H9 (cell line): ENCODE results near the gene NTPCR. TPM values are rescaled to one million over a fixed set of nuclear protein-coding genes. Genes with fewer than 3 reads are reported as not detected.

Source experiments
- DNase-seq: peaks from one replicate; pipeline ENCODE4 v3.0.0-alpha.2; 2017
- H2AFZ ChIP-seq: one replicate; pipeline ENCODE4 v1.6.1; 2013; ENCODE audit warnings: mild to moderate bottlenecking, low read length, control low read depth, moderate library complexity
- H2AK5ac ChIP-seq: 2 replicates; pipeline ENCODE4 v1.6.1; 2013; ENCODE audit warnings: low read length, control low read depth, mixed read lengths; ENCODE audit not compliant: insufficient read length
- H2BK120ac ChIP-seq: one replicate; pipeline ENCODE4 v1.6.1; 2013; ENCODE audit warnings: low read depth, mild to moderate bottlenecking, low read length, control low read depth, inconsistent platforms; ENCODE audit not compliant: poor library complexity, severe bottlenecking
- H2BK12ac ChIP-seq: 2 replicates; pipeline ENCODE4 v1.6.1; 2013; ENCODE audit warnings: low read length, control low read depth, mixed read lengths, low read depth; ENCODE audit not compliant: insufficient read length
- H2BK15ac ChIP-seq: 2 replicates; pipeline ENCODE4 v1.6.1; 2013; ENCODE audit warnings: low read depth, low read length, control low read depth
- H2BK20ac ChIP-seq: one replicate; pipeline ENCODE4 v1.6.1; 2013; ENCODE audit warnings: low read depth, mild to moderate bottlenecking, low read length, control low read depth, inconsistent platforms; ENCODE audit not compliant: poor library complexity, severe bottlenecking
- H2BK5ac ChIP-seq: 2 replicates; pipeline ENCODE4 v1.6.1; 2013; ENCODE audit warnings: low read length, control low read depth, mixed read lengths; ENCODE audit not compliant: insufficient read length
- H3K14ac ChIP-seq: 2 replicates; pipeline ENCODE4 v1.6.1; 2013; ENCODE audit warnings: low read length, control low read depth; ENCODE audit not compliant: insufficient read depth
- H3K18ac ChIP-seq: 2 replicates; pipeline ENCODE4 v1.6.1; 2013; ENCODE audit warnings: low read depth, mild to moderate bottlenecking, mixed read lengths, low read length, control low read depth; ENCODE audit not compliant: insufficient read length
- H3K23ac ChIP-seq: 2 replicates; pipeline ENCODE4 v1.6.1; 2013; ENCODE audit warnings: low read length, control low read depth, mixed read lengths, low read depth; ENCODE audit not compliant: insufficient read length
- H3K23me2 ChIP-seq: 2 replicates; pipeline ENCODE4 v1.6.1; 2013; ENCODE audit warnings: low read depth, mild to moderate bottlenecking, mixed read lengths, low read length, control low read depth; ENCODE audit not compliant: insufficient read length, poor library complexity, severe bottlenecking
- H3K27ac ChIP-seq: 2 replicates; pipeline ENCODE4 v1.5.1; 2013; ENCODE audit warnings: low read length, control low read depth, mixed read lengths, low read depth; ENCODE audit not compliant: insufficient read length
- H3K27me3 ChIP-seq: 2 replicates; pipeline ENCODE4 v1.6.1; 2013; ENCODE audit warnings: low read length, control low read depth, inconsistent platforms; ENCODE audit not compliant: insufficient read depth
- H3K4ac ChIP-seq: 2 replicates; pipeline ENCODE4 v1.6.1; 2013; ENCODE audit warnings: low read depth, mild to moderate bottlenecking, control low read depth, inconsistent platforms, low read length, moderate library complexity
- H3K4me1 ChIP-seq: 2 replicates; pipeline ENCODE4 v1.6.1; 2013; ENCODE audit warnings: low read length, control low read depth, inconsistent platforms; ENCODE audit not compliant: insufficient read depth
- H3K4me2 ChIP-seq: 2 replicates; pipeline ENCODE4 v1.6.1; 2013; ENCODE audit warnings: low read length, control low read depth, mixed read lengths; ENCODE audit not compliant: insufficient read length, insufficient read depth
- H3K56ac ChIP-seq: 2 replicates; pipeline ENCODE4 v1.6.1; 2013; ENCODE audit warnings: low read depth, mild to moderate bottlenecking, mixed read lengths, low read length, control low read depth; ENCODE audit not compliant: insufficient read length
- H3K79me1 ChIP-seq: 2 replicates; pipeline ENCODE4 v1.6.1; 2013; ENCODE audit warnings: low read depth, mild to moderate bottlenecking, moderate library complexity, low read length, control low read depth, inconsistent platforms; ENCODE audit not compliant: insufficient read depth, poor library complexity, severe bottlenecking
- H3K79me2 ChIP-seq: 2 replicates; pipeline ENCODE4 v1.6.1; 2013; ENCODE audit warnings: low read length, control low read depth, inconsistent platforms; ENCODE audit not compliant: insufficient read depth
- H3K9ac ChIP-seq: 2 replicates; pipeline ENCODE4 v1.6.1; 2013; ENCODE audit warnings: low read length, control low read depth, mixed read lengths; ENCODE audit not compliant: insufficient read length; ENCODE audit errors: extremely low read depth
- H3K9me3 ChIP-seq: one replicate; pipeline ENCODE4 v1.6.1; 2013; ENCODE audit warnings: low read depth, low read length, inconsistent platforms; ENCODE audit not compliant: control insufficient read depth
- H3T11ph ChIP-seq: one replicate; pipeline ENCODE4 v1.6.1; 2013; ENCODE audit warnings: mild to moderate bottlenecking, low read length, control low read depth, inconsistent platforms
- H4K20me1 ChIP-seq: one replicate; pipeline ENCODE4 v1.6.1; 2013; ENCODE audit not compliant: control insufficient read depth, insufficient read length, insufficient read depth
- H4K5ac ChIP-seq: 2 replicates; pipeline ENCODE4 v1.6.1; 2013; ENCODE audit warnings: low read depth, mild to moderate bottlenecking, mixed read lengths, low read length, control low read depth; ENCODE audit not compliant: insufficient read length
- H4K8ac ChIP-seq: replicated peaks from 2 replicates; pipeline ENCODE4 v1.6.1; 2013; ENCODE audit warnings: low read length, control low read depth, mixed read lengths, low read depth; ENCODE audit not compliant: insufficient read length
- H4K91ac ChIP-seq: 2 replicates; pipeline ENCODE4 v1.6.1; 2013; ENCODE audit warnings: low read depth, mild to moderate bottlenecking, moderate library complexity, mixed read lengths, low read length, control low read depth; ENCODE audit not compliant: insufficient read length
- H3K27ac Mint-ChIP-seq, 3 experiments: 2 replicates in 2 of 3; 3 replicates in 1 of 3; pipeline ENCODE4 v1.8.0; 2020 to 2021; ENCODE audit warnings: mixed read lengths in 3 of 3, mild to moderate bottlenecking in 1 of 3, moderate library complexity in 1 of 3
- H3K27me3 Mint-ChIP-seq: 2 replicates; pipeline ENCODE4 v1.8.0; 2021; ENCODE audit warnings: low read depth, mild to moderate bottlenecking, moderate library complexity, mixed read lengths
- H3K36me3 Mint-ChIP-seq, 3 experiments: 2 replicates in 2 of 3; 3 replicates in 1 of 3; pipeline ENCODE4 v1.8.0; 2020 to 2021; ENCODE audit warnings: low read depth in 3 of 3, mixed read lengths in 3 of 3; ENCODE audit not compliant: insufficient read depth in 1 of 3
- H3K4me1 Mint-ChIP-seq, 2 experiments: 2 replicates each; pipeline ENCODE4 v1.8.0; 2020; ENCODE audit warnings: mixed read lengths in 2 of 2
- H3K4me3 Mint-ChIP-seq, 2 experiments: 2 replicates in 1 of 2; 3 replicates in 1 of 2; pipeline ENCODE4 v1.8.0; 2020 to 2021; ENCODE audit warnings: mild to moderate bottlenecking in 2 of 2, mixed read lengths in 2 of 2, moderate library complexity in 1 of 2
- H3K9me3 Mint-ChIP-seq, 2 experiments: 2 replicates in 1 of 2; 3 replicates in 1 of 2; pipeline ENCODE4 v1.8.0; 2020; ENCODE audit warnings: mild to moderate bottlenecking in 2 of 2, mixed read lengths in 2 of 2, moderate library complexity in 1 of 2
- CTCF ChIP-seq: fragments of 200-600 bp; sonication (generic); conservative IDR thresholded peaks from 3 replicates; pipeline ENCODE4 v1.8.0; 2021; ENCODE audit warnings: antibody characterized with exemption, mild to moderate bottlenecking
- whole genome bisulfite sequencing: extraction: QIAGEN DNeasy Blood & Tissue Kit; methylation state at CpG from one replicate; pipeline ENCODE4 v1.1.7; 2013; ENCODE audit warnings: missing lambda C conversion rate, low lambda C conversion rate, mixed read lengths; ENCODE audit not compliant: insufficient read length; ENCODE audit errors: extremely low coverage; 5-methylcytosine and 5-hydroxymethylcytosine counted together
- total RNA-seq: library from RNA; stranded (reverse); gene quantifications from 2 replicates; pipeline ENCODE4 v1.2.1, GENCODE V29; 2021

NTPCR gene
- total RNA-seq, 1 experiment from 2014 or later, result 87.4 TPM

GRCh38 chr1:232921381-232921780 is 29.0 kb upstream of the NTPCR start:
- TF ChIP-seq CTCF, result no peak
- H4K91ac ChIP-seq, result no peak overlapping the region
- H4K8ac ChIP-seq, result no peak overlapping the region
- H2AFZ ChIP-seq, result no peak overlapping the region
- no peaks in the 10 kb centered on the region for H3K9me3 ChIP-seq
- no peak overlapping the region for H4K5ac ChIP-seq
- H3K79me1 ChIP-seq, result no peaks in the 10 kb centered on the region
- H3K23ac ChIP-seq, result no peak overlapping the region
- H3K18ac ChIP-seq, result no peak overlapping the region
- no peak overlapping the region for H3K4me2 ChIP-seq
- H3K14ac ChIP-seq, result no peak overlapping the region
- no peak for DNase-seq
- H3K27me3 Mint-ChIP-seq, result peaks cover 5% of the 10 kb centered on the region
- H3K9me3 Mint-ChIP-seq, result peaks cover 0 to 2% of the 10 kb centered on the region in 2 experiments; a peak in 2 of 5 replicates
- H2BK20ac ChIP-seq, result no peak overlapping the region
- H3K79me2 ChIP-seq, result no peaks in the 10 kb centered on the region
- no peak overlapping the region for H3K9ac ChIP-seq
- H3K27me3 ChIP-seq, result no peaks in the 10 kb centered on the region
- no peak overlapping the region for H2BK120ac ChIP-seq
- no peak overlapping the region for H2BK15ac ChIP-seq
- no peak overlapping the region for H3K4me3 Mint-ChIP-seq
- no peaks in the 10 kb centered on the region for H4K20me1 ChIP-seq
- H3K36me3 Mint-ChIP-seq, result peaks cover 0 to 1% (median 0%) of the 10 kb centered on the region in 3 experiments; a peak in 1 of 7 replicates
- no peak overlapping the region for H3T11ph ChIP-seq
- H3K56ac ChIP-seq, result no peak overlapping the region
- no peaks in the 10 kb centered on the region for H3K23me2 ChIP-seq
- H3K4ac ChIP-seq, result no peak overlapping the region
- no CpG with 5 or more reads among the region's 2 CpGs for WGBS
- H3K4me1 ChIP-seq, result no peaks in the 10 kb centered on the region
- no peak overlapping the region for H2BK5ac ChIP-seq
- no peaks in the 10 kb centered on the region for H3K4me1 Mint-ChIP-seq
- H2BK12ac ChIP-seq, result no peak overlapping the region
- H3K27ac ChIP-seq, result no peak overlapping the region
- no peak overlapping the region for H3K27ac Mint-ChIP-seq
- no peak overlapping the region for H2AK5ac ChIP-seq
